GM12878 (cell line): ENCODE measurements around the gene CYBC1. TPM values are rescaled to one million over a fixed set of nuclear protein-coding genes. Genes with fewer than 3 reads are reported as not detected.

Experiments used
- ATAC-seq: fragments of 200-7000 bp; cut with Tn5 transposase; 3 replicates; pipeline ENCODE4 v1.9.1; 2020; ENCODE audit warnings: mild to moderate bottlenecking, moderate library complexity
- BruUV-seq: library from RNA; stranded (reverse); fragments of 400-500 nt; replicated peaks from 2 replicates; lab custom pipeline; 2021; lab: Mats Ljungman, UMichigan
- CTCF ChIA-PET: fragments of 300-600 bp; sonication (Branson Sonifier 250); formaldehyde crosslinking; extraction: SDS; loops from one replicate; lab custom pipeline; 2021; ENCODE audit warnings: inconsistent platforms; lab: Yijun Ruan, JAX
- POLR2A ChIA-PET: fragments of 350-600 bp; formaldehyde crosslinking; extraction: SDS; loops from one replicate; lab custom pipeline; 2021; ENCODE audit warnings: inconsistent platforms; lab: Charles Lee
- RAD21 ChIA-PET: fragments of 300-600 bp; sonication (Branson Sonifier 250); formaldehyde crosslinking; loops from one replicate; lab custom pipeline; 2023; ENCODE audit warnings: antibody characterized with exemption; ENCODE audit not compliant: unreplicated experiment; lab: Charles Lee
- SMC1A ChIA-PET: fragments of 300-600 bp; sonication (Branson Sonifier 250); formaldehyde crosslinking; loops from one replicate; lab custom pipeline; 2023; ENCODE audit not compliant: unreplicated experiment, uncharacterized antibody; lab: Charles Lee
- DNase-seq: peaks from one replicate; pipeline ENCODE4 v3.0.0-alpha.2; 2011; ENCODE audit warnings: low read depth, low spot score
- FAIRE-seq: peaks from 3 replicates; lab custom pipeline; 2011; peaks lifted over from hg19 to GRCh38; lab: Jason Lieb, UNC
- H2AFZ ChIP-seq: 2 replicates; pipeline ENCODE4 v1.6.0; 2011; ENCODE audit warnings: low read depth, low read length, control low read depth; ENCODE audit not compliant: control insufficient read depth
- H3K27ac ChIP-seq: 2 replicates; pipeline ENCODE4 v1.5.1; 2011; ENCODE audit warnings: control low read depth; ENCODE audit not compliant: control insufficient read depth, insufficient read depth
- H3K27me3 ChIP-seq, 2 experiments: replicated peaks in 1 of 2; 2 replicates each; pipeline versions ENCODE4 v1.6.0 to v1.6.1; 2011; ENCODE audit warnings: low read length in 1 of 2; ENCODE audit not compliant: control insufficient read depth in 2 of 2, insufficient read depth in 2 of 2
- H3K36me3 ChIP-seq, 2 experiments: 2 replicates each; pipeline ENCODE4 v1.5.1; 2011; ENCODE audit warnings: low read length in 1 of 2; ENCODE audit not compliant: control insufficient read depth in 2 of 2, insufficient read depth in 2 of 2
- H3K4me1 ChIP-seq: 2 replicates; pipeline ENCODE4 v1.6.1; 2011; ENCODE audit warnings: mild to moderate bottlenecking, low read length, moderate library complexity, mixed read lengths; ENCODE audit not compliant: control insufficient read depth, insufficient read depth
- H3K4me2 ChIP-seq: 2 replicates; pipeline ENCODE4 v1.6.0; 2011; ENCODE audit warnings: control low read depth; ENCODE audit not compliant: control insufficient read depth, insufficient read depth
- H3K4me3 ChIP-seq: fragments of 200-600 bp; sonication (generic); 2 replicates; pipeline ENCODE4 v1.5.1; 2016
- H3K79me2 ChIP-seq: 2 replicates; pipeline ENCODE4 v1.6.0; 2011; ENCODE audit warnings: low read length; ENCODE audit not compliant: control insufficient read depth, insufficient read depth
- H3K9ac ChIP-seq: 2 replicates; pipeline ENCODE4 v1.8.0; 2011; ENCODE audit warnings: low read length, control low read depth, mixed read lengths; ENCODE audit not compliant: control insufficient read depth, insufficient read depth
- H3K9me3 ChIP-seq: replicated peaks from 3 replicates; pipeline ENCODE4 v1.5.1; 2011; ENCODE audit warnings: mild to moderate bottlenecking, low read length; ENCODE audit not compliant: control insufficient read depth, insufficient read depth
- H4K20me1 ChIP-seq: 2 replicates; pipeline ENCODE4 v1.6.0; 2011; ENCODE audit not compliant: control insufficient read depth, insufficient read depth
- CBX5 ChIP-seq: sonication (generic); IDR thresholded peaks from 2 replicates; pipeline ENCODE4 v1.6.1; 2016; ENCODE audit warnings: low read depth, moderate library complexity, mild to moderate bottlenecking, inconsistent platforms
- CTCF ChIP-seq, 3 experiments: IDR thresholded peaks in 2 of 3; conservative IDR thresholded peaks in 1 of 3; 2 replicates each; pipeline ENCODE4 v1.5.1; 2011; ENCODE audit warnings: low read depth in 3 of 3, low read length in 3 of 3, mild to moderate bottlenecking in 3 of 3, control low read depth in 2 of 3, moderate library complexity in 2 of 3, inconsistent platforms in 1 of 3, mixed read lengths in 1 of 3; ENCODE audit not compliant: control insufficient read depth in 2 of 3, insufficient read depth in 1 of 3; ENCODE audit errors: extremely low read depth in 1 of 3
- IKZF1 ChIP-seq: fragments of 450-650 bp; conservative IDR thresholded peaks from 2 replicates; pipeline ENCODE4 v1.6.1; 2017; ENCODE audit warnings: antibody characterized with exemption, mild to moderate bottlenecking
- LARP7 ChIP-seq: fragments of 450-650 bp; IDR thresholded peaks from 2 replicates; pipeline ENCODE4 v1.6.1; 2017; ENCODE audit warnings: mild to moderate bottlenecking
- MEF2B ChIP-seq: fragments of 450-650 bp; IDR thresholded peaks from 2 replicates; pipeline ENCODE4 v1.6.1; 2018; ENCODE audit warnings: mild to moderate bottlenecking, moderate library complexity; ENCODE audit not compliant: partially characterized antibody, poor library complexity, severe bottlenecking
- MXI1 ChIP-seq: fragments of 150-350 bp; IDR thresholded peaks from 2 replicates; pipeline ENCODE4 v1.6.1; 2011; ENCODE audit warnings: low read depth, mild to moderate bottlenecking, inconsistent platforms, low read length, improper control_type of control experiment
- MYC ChIP-seq: IDR thresholded peaks from 2 replicates; pipeline ENCODE4 v1.6.1; 2011; ENCODE audit warnings: mild to moderate bottlenecking, low read length, moderate library complexity, inconsistent platforms; ENCODE audit not compliant: insufficient read depth, insufficient replicate concordance, insufficient read length, severe bottlenecking
- NFYA ChIP-seq: IDR thresholded peaks from 2 replicates; pipeline ENCODE4 v1.6.1; 2011; ENCODE audit warnings: low read depth, mild to moderate bottlenecking, low read length, improper control_type of control experiment, borderline replicate concordance
- PML ChIP-seq: IDR thresholded peaks from 2 replicates; pipeline ENCODE4 v1.6.1; 2012; ENCODE audit warnings: low read length, inconsistent platforms
- POU2F2 ChIP-seq: IDR thresholded peaks from 3 replicates; pipeline ENCODE4 v1.6.1; 2011; ENCODE audit warnings: low read depth, mild to moderate bottlenecking, low read length, borderline replicate concordance
- YY1 ChIP-seq: IDR thresholded peaks from 2 replicates; pipeline ENCODE4 v1.6.1; 2011; ENCODE audit warnings: low read depth, mild to moderate bottlenecking, low read length
- ZNF207 ChIP-seq: fragments of 450-650 bp; IDR thresholded peaks from 2 replicates; pipeline ENCODE4 v1.6.1; 2014; ENCODE audit warnings: antibody characterized with exemption, mild to moderate bottlenecking, borderline replicate concordance
- WGBS: methylation state at CpG from one replicate; pipeline ENCODE4 v1.1.6; 2016; ENCODE audit warnings: low lambda C conversion rate; ENCODE audit not compliant: insufficient replicate concordance, insufficient coverage; ENCODE audit errors: missing lambda C conversion rate; 5-methylcytosine and 5-hydroxymethylcytosine counted together
- in situ Hi-C: fragments of 300-500 bp; cut with MboI; formaldehyde crosslinking; loops from 9 replicates; pipeline ENCODE4 v1.14.3; 2018; ENCODE audit warnings: mixed read lengths
- intact Hi-C: fragments of 100-400 bp; cut with micrococcal nuclease; formaldehyde crosslinking; loops from one replicate; pipeline ENCODE4 v1.14.2; 2022; ENCODE audit not compliant: unreplicated experiment
- polyA plus RNA-seq, 11 experiments: library from polyadenylated mRNA; depleted of rRNA in 4 of 11; unstranded in 6 of 11; stranded (reverse) in 5 of 11; fragments of >200 nt; fragmentation: Nextera tagmentation in 4 of 11; fragmentation: Illumina TruSeq in 1 of 11; extraction: Ambion mirVana in 4 of 11; extraction: Trizol in 1 of 11; gene quantifications; 1 replicate in 1 of 11; 2 replicates in 10 of 11; pipeline versions ENCODE4 v1.2.1 to v1.2.3, GENCODE V29; 2011 to 2016; ENCODE audit warnings: inconsistent platforms in 2 of 11, missing spikeins in 2 of 11, low read depth in 1 of 11
- total RNA-seq, 4 experiments: library from RNA; depleted of rRNA in 3 of 4; stranded (reverse); fragments of >200 nt in 3 of 4; fragmentation: Illumina TruSeq in 1 of 4; extraction: Trizol in 1 of 4; gene quantifications; 2 replicates each; pipeline versions ENCODE4 v1.2.1 to v1.2.3, GENCODE V29; 2013 to 2021
- TF ChIP-seq, protein P1 (sequence below): IDR thresholded peaks from 2 replicates; pipeline ENCODE4 v1.6.1; 2011; ENCODE audit warnings: borderline replicate concordance, low read depth, mild to moderate bottlenecking, moderate library complexity, low read length; ENCODE audit not compliant: insufficient read depth, poor library complexity, severe bottlenecking

The CYBC1 gene
- total and polyA plus RNA-seq, 10 of the 15 experiments (the other 5 are each of a cell fraction or from before 2014, with no cell fraction given): 4.2 to 162 (median 133) TPM

GRCh38 chr17:82394278-82394677 lies 56.3 kb downstream of the CYBC1 start:
- SMC1A ChIA-PET: no interaction called here
- in situ Hi-C loops: no loop called here

DNA sequence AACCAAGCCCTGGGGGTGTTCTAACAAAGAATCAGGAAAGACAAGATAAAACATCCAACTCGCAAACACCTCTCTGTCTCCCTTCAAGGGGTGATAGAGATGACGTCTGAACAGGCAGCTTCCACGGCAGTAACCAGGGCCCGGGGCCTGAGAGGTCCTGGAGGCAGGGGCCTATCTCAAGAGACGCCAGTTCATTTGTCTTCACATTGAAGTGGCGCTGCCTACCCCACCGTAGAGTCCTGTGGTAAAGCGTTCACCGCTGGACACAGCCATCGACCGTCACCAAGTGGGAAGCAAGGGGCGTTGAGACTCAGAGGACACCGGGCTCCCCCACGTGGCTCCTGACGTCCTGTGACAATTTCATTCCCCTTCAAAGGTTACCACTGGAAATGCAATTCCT lies 57.6 kb downstream of the CYBC1 start:
- no peaks in the 10 kb centered on the region for H4K20me1 ChIP-seq
- H3K4me2 ChIP-seq: no peak overlapping the region
- in situ Hi-C loops: no loop called here
- ATAC-seq (no peak), DNase-seq (no peak), FAIRE-seq (no peak)
- H3K9me3 ChIP-seq: no peaks in the 10 kb centered on the region
- BruUV-seq: no TSS peak
- ChIA-PET SMC1A (interaction anchor here (0.8 kb wide), 1 partner anchor 29 kb away, joined by 3 read pairs; no protein-coding TSS in a partner anchor), RAD21 (no interaction called here), POLR2A (interaction anchor here (0.6 kb wide), 1 partner anchor 500 kb away, joined by 3 read pairs; no protein-coding TSS in a partner anchor), CTCF (no interaction called here)
- H3K9ac ChIP-seq: no peak overlapping the region
- peaks cover 0 to 2% of the 10 kb centered on the region in 2 experiments; a peak in 2 of 4 replicates for H3K36me3 ChIP-seq
- H3K4me3 ChIP-seq: no peak overlapping the region
- 95% methylated on average over 15 of the region's 15 CpGs for WGBS
- H3K4me1 ChIP-seq: no peaks in the 10 kb centered on the region
- no peaks in the 10 kb centered on the region for H3K79me2 ChIP-seq
- H2AFZ ChIP-seq: no peak overlapping the region
- intact Hi-C loops: no loop called here
- H3K27ac ChIP-seq: no peak overlapping the region
- no peaks in the 10 kb centered on the region for H3K27me3 ChIP-seq
- TF ChIP-seq NFYA: no peak
- no peak for TF ChIP-seq POU2F2
- no peak for TF ChIP-seq MEF2B
- TF ChIP-seq, protein P1, sequence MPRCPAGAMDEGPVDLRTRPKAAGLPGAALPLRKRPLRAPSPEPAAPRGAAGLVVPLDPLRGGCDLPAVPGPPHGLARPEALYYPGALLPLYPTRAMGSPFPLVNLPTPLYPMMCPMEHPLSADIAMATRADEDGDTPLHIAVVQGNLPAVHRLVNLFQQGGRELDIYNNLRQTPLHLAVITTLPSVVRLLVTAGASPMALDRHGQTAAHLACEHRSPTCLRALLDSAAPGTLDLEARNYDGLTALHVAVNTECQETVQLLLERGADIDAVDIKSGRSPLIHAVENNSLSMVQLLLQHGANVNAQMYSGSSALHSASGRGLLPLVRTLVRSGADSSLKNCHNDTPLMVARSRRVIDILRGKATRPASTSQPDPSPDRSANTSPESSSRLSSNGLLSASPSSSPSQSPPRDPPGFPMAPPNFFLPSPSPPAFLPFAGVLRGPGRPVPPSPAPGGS: no peak
- TF ChIP-seq ZNF207: no peak
- no peak for TF ChIP-seq CBX5
- TF ChIP-seq IKZF1: no peak
- no peak for TF ChIP-seq YY1
- no peak for TF ChIP-seq MYC
- TF ChIP-seq LARP7: no peak
- no peak for TF ChIP-seq PML
- no peak for TF ChIP-seq CTCF (IDR thresholded peaks at IDR 0.05 in 2 of 3, conservative IDR thresholded peaks at IDR 0.05 in 1 of 3; ENCODE audit: control insufficient read depth in 2 of 3, extremely low read depth in 1 of 3, insufficient read depth in 1 of 3, low read depth in 3 of 3, low read length in 3 of 3)

More at GRCh38 chr17:82394278-82394677, 56.3 kb downstream of the CYBC1 start:
- no peak overlapping the region for H3K27ac ChIP-seq
- TF ChIP-seq MXI1: no peak
- no peak for TF ChIP-seq NFYA
- no peaks in the 10 kb centered on the region for H3K9me3 ChIP-seq
- RAD21 ChIA-PET: no interaction called here
- no peaks in the 10 kb centered on the region for H3K4me1 ChIP-seq
- H3K4me3 ChIP-seq: no peak overlapping the region
- H2AFZ ChIP-seq: no peak overlapping the region
- 92% methylated on average over 12 of the region's 12 CpGs for WGBS
- DNase-seq (no peak), FAIRE-seq (no peak), ATAC-seq (no peak)
- no peak overlapping the region for H3K4me2 ChIP-seq
- no peaks in the 10 kb centered on the region for H3K79me2 ChIP-seq
- H4K20me1 ChIP-seq: no peaks in the 10 kb centered on the region
- H3K36me3 ChIP-seq: peaks cover 0 to 2% of the 10 kb centered on the region in 2 experiments; a peak in 2 of 4 replicates
- intact Hi-C loops: no loop called here
- H3K27me3 ChIP-seq: no peaks in the 10 kb centered on the region
- no peak overlapping the region for H3K9ac ChIP-seq
- CTCF ChIA-PET: interaction anchor here (0.9 kb wide), 1 partner anchor 388 kb away, joined by 3 read pairs; no protein-coding TSS in a partner anchor
- POLR2A ChIA-PET: no interaction called here
- BruUV-seq: no TSS peak
